ENCODE measurements around the gene ASIC3. TPM values are rescaled to one million over a fixed set of nuclear protein-coding genes. Genes with fewer than 3 reads are reported as not detected.

Gene ASIC3
- total and polyA plus RNA-seq, 2 of the 8 experiments (the other 6 are each of a cell fraction or from before 2014, with no cell fraction given) = 1.6 to 1.9 TPM

DNA sequence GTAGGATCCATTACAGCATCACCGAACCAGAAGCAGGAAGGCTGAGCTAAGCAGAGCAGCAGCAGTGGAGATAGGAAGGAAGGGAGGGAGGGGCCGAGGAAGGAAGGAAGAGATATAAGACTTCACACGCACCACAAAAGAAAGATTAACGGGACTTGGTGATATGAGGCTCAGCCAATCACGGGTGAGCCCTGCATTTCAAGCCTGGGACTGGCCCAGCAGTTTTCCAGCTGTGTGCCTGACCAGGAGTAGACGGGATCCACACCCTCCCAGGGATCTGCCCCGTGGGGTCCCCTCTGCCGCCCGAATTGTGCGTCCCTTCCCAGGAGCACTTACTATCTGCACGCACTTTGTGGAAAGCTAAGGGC lies 40.2 kb upstream of the ASIC3 start (continued):
- TF ChIP-seq SIN3A (conservative IDR thresholded peaks at IDR 0.05 in 1 of 2, IDR thresholded peaks at IDR 0.05 in 1 of 2; ENCODE audit: low read depth in 1 of 2, low read length in 2 of 2) (no peak), BRCA1 (IDR thresholded peaks at IDR 0.05; ENCODE audit: low read depth, low read length) (no peak), SIRT6 (IDR thresholded peaks at IDR 0.05; ENCODE audit: low read length) (no peak), POLR2A (IDR thresholded peaks at IDR 0.05; ENCODE audit: control extremely low read depth in 1 of 2, low read depth in 2 of 2, low read length in 2 of 2) (no peak)
